Measurements from ENCODE around the gene C6.

DNA sequence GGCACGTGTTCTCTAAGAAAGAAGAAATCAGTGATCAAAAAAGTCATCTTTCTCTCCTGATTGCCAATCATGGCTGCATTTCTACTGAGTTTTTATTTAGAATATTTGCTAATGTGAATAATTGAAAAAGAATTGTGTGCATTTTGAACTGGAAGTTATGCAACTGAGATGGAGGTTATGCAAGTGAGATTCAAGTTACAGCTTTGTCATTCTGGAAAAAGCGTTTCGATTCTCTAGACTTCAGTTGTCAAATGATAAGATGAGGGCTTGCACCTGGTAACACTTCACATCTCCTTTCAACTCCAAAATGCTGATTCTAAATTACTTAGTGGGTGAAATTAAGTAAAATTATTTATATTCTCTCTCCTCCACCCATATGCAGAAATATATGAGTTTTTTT lies 36.4 kb downstream of the C6 start:
- no peak for TF ChIP-seq POLR2AphosphoS5 (IDR thresholded peaks at IDR 0.05; ENCODE audit: low read depth, low read length)
- no peak for TF ChIP-seq TAF1 (IDR thresholded peaks at IDR 0.05; ENCODE audit: low read depth, low read length)
- TF ChIP-seq POLR2A (IDR thresholded peaks at IDR 0.05; ENCODE audit: low read depth, low read length), result no peak
- TF ChIP-seq SPI1 (IDR thresholded peaks at IDR 0.05; ENCODE audit: low read depth, low read length), result no peak
- TF ChIP-seq POU2F2 (IDR thresholded peaks at IDR 0.05; ENCODE audit: low read depth, low read length), result no peak
- TF ChIP-seq PAX5 (IDR thresholded peaks at IDR 0.05; ENCODE audit: insufficient read depth, low read length, severe bottlenecking), result no peak
